BE2C (cell line): ENCODE measurements around the gene ADAMTSL2.

Experiments used
- DNase-seq: peaks from one replicate; pipeline ENCODE4 v3.0.0-alpha.2; 2020
- H3K27me3 ChIP-seq: fragments of 250-450 bp; sonication (Bioruptor Pico); 2 replicates; pipeline ENCODE4 v1.5.1; 2020; ENCODE audit warnings: mild to moderate bottlenecking
- H3K36me3 ChIP-seq: fragments of 250-450 bp; sonication (Bioruptor Pico); 2 replicates; pipeline ENCODE4 v1.5.1; 2020; ENCODE audit warnings: mild to moderate bottlenecking
- H3K4me1 ChIP-seq: fragments of 250-450 bp; sonication (Bioruptor Pico); 2 replicates; pipeline ENCODE4 v1.5.1; 2020
- H3K4me3 ChIP-seq: 2 replicates; pipeline ENCODE4 v1.5.1; 2011; ENCODE audit warnings: low read depth, low read length
- H3K9me3 ChIP-seq: fragments of 250-450 bp; sonication (Bioruptor Pico); 2 replicates; pipeline ENCODE4 v1.5.1; 2020
- TF ChIP-seq, protein P1 (sequence below): IDR thresholded peaks from 2 replicates; pipeline ENCODE4 v1.5.1; 2012; ENCODE audit warnings: mild to moderate bottlenecking, low read depth, low read length

ADAMTSL2 gene

DNA sequence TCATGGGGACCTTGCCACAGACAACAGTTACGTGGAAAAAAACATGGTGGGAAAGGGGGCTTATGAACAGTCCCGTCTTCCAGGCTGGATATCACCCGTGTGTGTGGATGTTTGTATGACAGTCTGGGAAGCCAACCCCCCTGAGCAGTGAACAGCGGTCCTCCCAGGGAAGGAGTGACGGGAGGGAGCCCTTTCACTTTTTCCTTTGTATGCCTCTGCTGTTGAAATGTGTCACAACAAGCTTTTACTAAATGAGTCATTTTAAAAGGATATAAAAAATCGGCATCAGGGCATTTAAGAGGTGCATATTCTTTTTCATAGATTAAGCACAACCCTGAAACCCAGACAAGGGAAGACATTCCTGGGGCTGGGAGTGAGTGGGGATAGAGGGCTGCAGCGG lies 14.8 kb upstream of the ADAMTSL2 start:
- no peaks in the 10 kb centered on the region for H3K27me3 ChIP-seq
- TF ChIP-seq, protein P1, sequence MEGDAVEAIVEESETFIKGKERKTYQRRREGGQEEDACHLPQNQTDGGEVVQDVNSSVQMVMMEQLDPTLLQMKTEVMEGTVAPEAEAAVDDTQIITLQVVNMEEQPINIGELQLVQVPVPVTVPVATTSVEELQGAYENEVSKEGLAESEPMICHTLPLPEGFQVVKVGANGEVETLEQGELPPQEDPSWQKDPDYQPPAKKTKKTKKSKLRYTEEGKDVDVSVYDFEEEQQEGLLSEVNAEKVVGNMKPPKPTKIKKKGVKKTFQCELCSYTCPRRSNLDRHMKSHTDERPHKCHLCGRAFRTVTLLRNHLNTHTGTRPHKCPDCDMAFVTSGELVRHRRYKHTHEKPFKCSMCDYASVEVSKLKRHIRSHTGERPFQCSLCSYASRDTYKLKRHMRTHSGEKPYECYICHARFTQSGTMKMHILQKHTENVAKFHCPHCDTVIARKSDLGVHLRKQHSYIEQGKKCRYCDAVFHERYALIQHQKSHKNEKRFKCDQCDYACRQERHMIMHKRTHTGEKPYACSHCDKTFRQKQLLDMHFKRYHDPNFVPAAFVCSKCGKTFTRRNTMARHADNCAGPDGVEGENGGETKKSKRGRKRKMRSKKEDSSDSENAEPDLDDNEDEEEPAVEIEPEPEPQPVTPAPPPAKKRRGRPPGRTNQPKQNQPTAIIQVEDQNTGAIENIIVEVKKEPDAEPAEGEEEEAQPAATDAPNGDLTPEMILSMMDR, result no peak

DNA sequence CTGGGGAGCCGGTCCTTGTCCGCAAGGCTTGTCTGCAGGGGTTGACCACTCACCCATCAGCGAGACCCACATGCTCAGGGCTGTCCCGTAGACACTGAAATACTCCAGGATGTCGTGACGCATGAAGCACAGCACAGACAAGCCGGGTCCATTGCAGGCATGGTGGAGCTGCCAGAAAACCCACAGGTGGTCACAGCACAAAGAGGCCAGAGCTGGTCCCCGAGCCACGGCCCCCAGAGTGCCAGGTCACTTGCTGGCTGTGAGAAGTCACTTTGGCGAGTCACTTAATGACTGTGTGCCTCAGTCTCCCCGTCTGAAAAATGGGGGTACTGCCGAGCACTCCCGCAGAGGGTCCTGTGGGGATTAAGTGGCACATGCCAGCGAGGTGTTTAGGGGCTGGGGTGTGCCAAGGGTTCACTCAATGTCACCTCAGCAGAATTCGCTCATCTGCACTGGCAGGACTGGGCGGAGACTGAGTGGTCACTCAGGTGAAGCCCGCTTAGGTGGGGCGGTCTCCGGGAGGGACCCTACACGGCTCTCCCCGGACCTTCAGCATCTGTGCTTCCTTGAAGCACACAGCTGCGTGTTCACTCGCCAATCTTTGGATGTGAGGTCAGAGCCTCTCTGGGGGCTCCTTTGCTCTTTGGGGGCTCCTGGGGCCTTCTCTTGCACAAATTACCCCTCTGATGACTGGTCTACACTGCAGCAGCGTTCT lies 14.2 kb upstream of the ADAMTSL2 start:
- Histone ChIP-seq H3K4me1 (peaks cover 32% of the 10 kb centered on the region), H3K36me3 (no peaks in the 10 kb centered on the region), H3K4me3 (no peak overlapping the region), H3K9me3 (no peaks in the 10 kb centered on the region), H3K27me3 (no peaks in the 10 kb centered on the region)
- DNase-seq, result no peak
- TF ChIP-seq, protein P1, result no peak

More for the DNA sequence above, 14.8 kb upstream of the ADAMTSL2 start:
- no peaks in the 10 kb centered on the region for H3K9me3 ChIP-seq
- DNase-seq, result no peak
- H3K4me3 ChIP-seq, result no peak overlapping the region
- H3K4me1 ChIP-seq, result peaks cover 35% of the 10 kb centered on the region
- H3K36me3 ChIP-seq, result no peaks in the 10 kb centered on the region

DNA sequence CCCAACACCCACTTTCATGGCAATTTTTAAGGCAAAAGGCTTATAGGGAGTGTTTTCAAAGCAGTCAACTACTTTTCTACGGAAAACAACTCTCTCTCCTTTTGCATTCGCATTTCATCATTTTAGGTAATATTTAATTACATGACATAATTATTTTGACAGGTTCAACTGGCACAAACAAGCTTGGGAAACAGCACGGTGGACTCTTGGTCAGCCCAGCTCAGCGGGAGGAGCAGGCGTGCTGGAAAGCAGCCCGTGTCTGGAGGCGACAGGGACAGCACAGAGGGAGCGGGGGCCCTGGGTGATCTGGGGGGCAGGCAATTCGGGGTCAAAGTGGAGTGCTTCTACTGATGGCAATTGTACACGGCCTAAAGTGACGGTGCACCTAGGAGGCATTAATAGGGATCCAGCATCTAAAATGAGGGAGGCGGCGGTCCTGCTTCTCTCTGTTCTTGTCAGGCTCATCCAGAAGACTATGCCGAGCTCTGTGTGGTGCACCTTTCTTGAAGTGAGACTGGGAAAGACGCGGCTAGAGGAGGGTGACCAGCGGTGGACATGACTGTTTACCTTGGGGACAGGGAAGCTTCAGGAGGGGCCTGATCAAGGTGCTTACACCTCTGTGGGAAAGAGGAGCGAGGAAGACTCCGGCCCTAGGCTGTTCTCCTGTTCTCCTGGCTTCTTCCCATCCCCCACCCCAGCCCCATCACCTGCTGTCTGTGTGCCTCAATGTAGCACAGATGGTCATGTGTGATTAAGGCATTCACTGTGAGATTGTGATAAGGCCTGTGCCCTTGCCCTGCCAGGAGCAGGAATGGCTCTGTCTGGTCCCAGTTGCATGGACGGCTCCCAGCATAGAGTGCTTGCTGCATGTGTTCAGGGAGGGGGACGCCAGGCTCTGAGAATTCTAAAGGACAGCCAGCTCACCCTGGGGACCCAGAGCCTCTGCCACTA lies 13.1 kb upstream of the ADAMTSL2 start:
- no peak overlapping the region for H3K4me3 ChIP-seq
- no peaks in the 10 kb centered on the region for H3K27me3 ChIP-seq
- TF ChIP-seq, protein P1, result no peak
- H3K36me3 ChIP-seq, result no peaks in the 10 kb centered on the region
- no peak for DNase-seq
- peaks cover 30% of the 10 kb centered on the region for H3K4me1 ChIP-seq
- H3K9me3 ChIP-seq, result no peaks in the 10 kb centered on the region

DNA sequence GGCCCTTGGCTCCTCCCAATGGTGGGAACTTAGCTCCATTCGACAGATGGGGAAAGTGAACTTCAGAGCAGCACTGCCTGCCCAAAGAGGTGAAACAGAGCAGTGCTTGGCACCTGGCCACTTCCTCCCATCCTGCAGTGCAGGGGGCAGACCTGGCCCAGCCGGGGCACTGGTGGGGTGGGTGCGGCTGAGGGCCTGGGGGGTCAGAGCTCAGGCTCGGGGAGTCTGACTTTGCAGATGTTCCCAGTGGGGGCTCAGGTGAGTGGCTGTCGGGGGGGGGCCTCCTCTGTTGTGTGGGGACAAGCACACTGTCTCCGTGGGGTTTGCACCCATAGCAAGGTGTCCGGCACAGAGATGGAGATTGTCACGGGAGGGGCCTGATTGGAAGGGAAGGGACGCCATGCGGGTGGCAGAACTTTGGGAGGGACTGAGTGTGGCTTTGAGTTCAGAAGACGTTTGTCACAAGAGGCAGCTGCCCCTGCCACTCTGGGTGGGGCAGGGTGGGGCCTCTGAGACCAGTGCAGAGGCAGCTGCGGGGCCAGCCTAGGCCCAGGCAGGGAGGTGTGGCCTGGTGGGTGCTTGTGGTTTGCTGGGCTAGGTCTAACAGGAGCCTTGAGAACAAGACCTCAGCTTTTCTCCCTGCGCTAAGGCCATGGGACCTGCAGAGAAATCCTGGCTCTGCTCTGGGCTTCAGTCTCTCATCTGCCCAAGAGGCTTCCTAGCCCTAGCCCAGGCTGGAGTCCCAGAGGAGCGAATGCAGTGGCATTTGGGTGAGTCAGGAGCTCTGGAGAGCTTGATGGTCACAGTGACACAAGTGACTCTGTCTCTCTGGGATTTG lies 12.2 kb upstream of the ADAMTSL2 start:
- no peak for DNase-seq
- Histone ChIP-seq H3K9me3 (no peaks in the 10 kb centered on the region), H3K4me3 (no peak overlapping the region), H3K36me3 (no peaks in the 10 kb centered on the region), H3K27me3 (no peaks in the 10 kb centered on the region), H3K4me1 (peaks cover 39% of the 10 kb centered on the region)
- TF ChIP-seq, protein P1, result no peak

DNA sequence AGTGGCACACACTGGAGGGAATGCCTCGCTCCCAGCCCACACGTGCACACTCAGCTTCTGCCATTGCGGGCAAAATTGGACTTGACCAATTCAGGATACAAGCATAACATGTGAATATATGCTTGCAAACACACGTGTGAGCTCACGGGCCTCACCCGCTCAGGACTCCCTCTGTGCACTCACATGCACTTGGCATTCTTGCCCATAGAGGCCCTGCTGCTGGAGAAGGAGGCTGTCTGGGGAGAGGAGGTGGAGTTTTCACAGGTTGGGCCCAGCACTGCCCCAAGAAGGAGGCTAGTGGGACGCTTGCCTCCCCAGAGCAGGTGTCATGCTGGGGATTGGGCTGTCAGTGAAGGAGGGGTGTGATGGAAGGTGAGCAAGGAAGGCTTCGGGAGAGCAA lies 11.4 kb upstream of the ADAMTSL2 start:
- H3K4me3 ChIP-seq, result no peak overlapping the region
- peaks cover 42% of the 10 kb centered on the region for H3K4me1 ChIP-seq
- H3K27me3 ChIP-seq, result no peaks in the 10 kb centered on the region
- H3K9me3 ChIP-seq, result no peaks in the 10 kb centered on the region
- no peak for DNase-seq
- TF ChIP-seq, protein P1, result no peak
- H3K36me3 ChIP-seq, result no peaks in the 10 kb centered on the region
